Measurements from ENCODE around the gene AVPI1. TPM values are rescaled to one million over a fixed set of nuclear protein-coding genes. Genes with fewer than 3 reads are reported as not detected.
A peak's percentile ranks its signal among the peaks of the same experiment; 100 is the strongest.
"Not testable (repeated sequence)": the region's sequence is repeated elsewhere in the genome, so short reads cannot be mapped to it uniquely, and the experiment has no call there.

AVPI1 gene
- total and polyA plus RNA-seq, 8 donors = 4.3 to 19.7 (median 5.1) TPM

- no peak for TF ChIP-seq CTCF (IDR thresholded peaks at IDR 0.05)
- ATAC-seq = peak; percentile 51
- Histone ChIP-seq H3K36me3 (peaks cover 0 to 17% of the 10 kb centered on the region in 2 donors), H3K4me3 (peak overlapping the region; percentile 72 to 74), H3K27ac (peak overlapping the region; percentile 78 to 86), H3K4me1 (peaks cover 5 to 20% of the 10 kb centered on the region in 2 donors), H3K27me3 (peaks cover 0 to 10% of the 10 kb centered on the region in 2 donors), H3K9me3 (no peaks in the 10 kb centered on the region)
- peak in 3 of 4 donors; percentile 27 to 51 (median 29) for DNase-seq
- intact Hi-C loops (cut with DNase I) = no loop called here
Observed at GRCh38 chr10:97640868-97641811, 45.9 kb downstream of the AVPI1 start.

GRCh38 chr10:97640174-97640867 is 46.7 kb downstream of the AVPI1 start, which contains the start of gene PI4K2A:
PI4K2A (plus strand) TSS chr10:97640671; CDS start chr10:97640743, 72 bp downstream.
- Histone ChIP-seq H3K4me1 (peaks cover 5 to 20% of the 10 kb centered on the region in 2 donors), H3K36me3 (peaks cover 0 to 11% of the 10 kb centered on the region in 2 donors), H3K4me3 (peak within 1 kb of the TSS; percentile 72 to 74), H3K9me3 (no peaks in the 10 kb centered on the region), H3K27me3 (peaks cover 0 to 10% of the 10 kb centered on the region in 2 donors), H3K27ac (peak within 1 kb of the TSS; percentile 78 to 86)
- intact Hi-C loops (cut with DNase I) = no loop called here
- DNase-seq = peak; percentile 96 to 100 (median 98)
- ATAC-seq = peak; percentile 99
- peak in 1 of 2 donors; percentile 9 for TF ChIP-seq CTCF (IDR thresholded peaks at IDR 0.05)

GRCh38 chr10:97639090-97639489 is 48.0 kb downstream of the AVPI1 start:
- H3K27me3 ChIP-seq; intact Hi-C loops (cut with DNase I); ATAC-seq; H3K9me3 ChIP-seq; H3K4me3 ChIP-seq; DNase-seq; H3K27ac ChIP-seq; H3K36me3 ChIP-seq: not testable (repeated sequence)
- H3K4me1 ChIP-seq = peaks cover 5 to 20% of the 10 kb centered on the region in 2 donors

- Histone ChIP-seq H3K4me1 (peaks cover 3 to 5% of the 10 kb centered on the region in 2 donors), H3K36me3 (no peaks in the 10 kb centered on the region), H3K27me3 (no peaks in the 10 kb centered on the region), H3K4me3 (no peak overlapping the region), H3K9me3 (no peaks in the 10 kb centered on the region), H3K27ac (no peak overlapping the region)
- intact Hi-C loops (cut with DNase I) = no loop called here
- DNase-seq (no peak), ATAC-seq (no peak)
- TF ChIP-seq CTCF (IDR thresholded peaks at IDR 0.05) = no peak
Observed at GRCh38 chr10:97635577-97635976, 51.5 kb downstream of the AVPI1 start.

GRCh38 chr10:97633921-97634320 is 53.1 kb downstream of the AVPI1 start:
- DNase-seq = no peak
- H3K4me1 ChIP-seq = peaks cover 3 to 5% of the 10 kb centered on the region in 2 donors
- H3K27ac ChIP-seq = peak overlapping the region in 1 of 2 donors; percentile 58
- peak; percentile 23 to 29 for TF ChIP-seq CTCF (IDR thresholded peaks at IDR 0.05)
- intact Hi-C loops (cut with DNase I) = no loop called here
- no peaks in the 10 kb centered on the region for H3K27me3 ChIP-seq
- peak; percentile 55 for ATAC-seq
- H3K4me3 ChIP-seq = peak overlapping the region; percentile 69 to 70
- H3K9me3 ChIP-seq = no peaks in the 10 kb centered on the region
- H3K36me3 ChIP-seq = no peaks in the 10 kb centered on the region

All from left lung (tissue), 10 donors.